ENCODE results near the gene CD177. TPM values are rescaled to one million over a fixed set of nuclear protein-coding genes. Genes with fewer than 3 reads are reported as not detected.
"Not testable (repeated sequence)": the region's sequence is repeated elsewhere in the genome, so short reads cannot be mapped to it uniquely, and the experiment has no call there.

The CD177 gene
- total and polyA plus RNA-seq, 5 donors from 2014 or later = 0.29 to 0.36 TPM; not detected in 3

DNA sequence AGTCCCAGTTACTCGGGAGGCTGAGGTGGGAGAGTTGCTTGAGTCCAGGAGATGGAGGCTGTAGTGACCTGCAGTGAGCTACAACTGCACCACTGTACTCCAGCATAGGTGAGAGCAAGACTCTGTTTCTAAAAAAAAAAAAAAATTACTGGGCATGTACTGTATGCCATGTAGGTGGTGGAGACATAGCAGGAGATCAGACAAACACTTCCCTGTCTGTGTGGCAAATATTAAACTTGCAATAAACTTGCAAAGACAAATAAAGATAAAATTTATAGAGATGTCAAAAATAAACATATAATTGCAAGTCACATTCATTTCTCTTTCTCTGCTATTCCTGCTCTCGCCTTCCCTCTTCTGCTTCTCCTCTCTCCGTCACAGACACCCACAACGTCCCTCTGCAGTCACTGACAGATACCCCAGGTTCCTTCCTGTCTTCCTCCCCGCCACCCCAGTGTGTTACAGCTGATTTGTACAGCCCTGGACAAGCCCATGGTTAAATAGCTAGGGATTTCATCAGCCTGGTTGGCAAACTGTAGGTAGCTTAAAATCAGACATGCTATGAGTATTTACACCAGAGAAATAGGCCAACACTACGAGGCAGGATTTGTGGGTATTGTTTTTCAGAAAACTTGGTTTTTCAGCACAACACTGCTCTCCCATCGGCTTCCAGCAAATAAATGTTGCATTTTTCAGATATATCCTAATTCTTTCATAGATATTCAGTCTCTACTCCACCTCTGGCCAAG is 1.3 kb upstream of the CD177 start:
- Mint-ChIP-seq H3K27me3 (peaks cover 5% of the 10 kb centered on the region), H3K9me3 (peaks cover 0 to 2% (median 0%) of the 10 kb centered on the region in 7 donors), H3K27ac (peak overlapping the region in 1 of 3 donors; percentile 1), H3K36me3 (no peaks in the 10 kb centered on the region), H3K4me3 (no peak overlapping the region), H3K4me1 (peaks cover 0 to 4% (median 0%) of the 10 kb centered on the region in 4 donors)
- no peak for ATAC-seq (ENCODE audit: low read depth in 2 of 2)
- H3K4me1 ChIP-seq (ENCODE audit: control insufficient read depth, insufficient read depth, low read length, poor library complexity, severe bottlenecking) = no peaks in the 10 kb centered on the region
- H3K9me3 ChIP-seq (ENCODE audit: control insufficient read depth in 2 of 2, low read length in 2 of 2) = no peaks in the 10 kb centered on the region
- H3K27me3 ChIP-seq (ENCODE audit: control insufficient read depth, insufficient read depth, low read length) = no peaks in the 10 kb centered on the region
- no peaks in the 10 kb centered on the region for H3K36me3 ChIP-seq (ENCODE audit: control insufficient read depth, insufficient read depth, low read length)
- DNase-seq = no peak
- H3K4me3 ChIP-seq (ENCODE audit: low read depth, low read length) = no peak overlapping the region
- no peak overlapping the region for H3K27ac ChIP-seq (ENCODE audit: insufficient read depth, low read length, poor library complexity, severe bottlenecking)

DNA sequence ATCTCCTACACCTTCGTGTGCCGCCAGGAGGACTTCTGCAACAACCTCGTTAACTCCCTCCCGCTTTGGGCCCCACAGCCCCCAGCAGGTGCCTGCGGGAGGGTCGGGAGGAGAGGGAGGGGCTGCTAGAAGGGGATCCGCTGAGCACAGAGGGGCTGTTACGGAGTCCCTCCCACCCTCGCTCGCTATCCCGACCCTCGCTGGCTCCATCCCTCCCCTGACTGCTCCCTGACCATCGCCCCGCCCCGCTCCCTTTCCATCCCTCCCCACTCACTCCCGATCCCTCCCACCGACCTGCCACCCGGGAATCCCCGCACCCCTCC is 780 bp downstream of the CD177 start:
- no peak overlapping the region for H3K4me3 Mint-ChIP-seq
- no peaks in the 10 kb centered on the region for H3K36me3 Mint-ChIP-seq
- Histone ChIP-seq H3K27me3 (ENCODE audit: control insufficient read depth, insufficient read depth, low read length) (no peaks in the 10 kb centered on the region), H3K4me3 (ENCODE audit: low read depth, low read length) (no peak overlapping the region), H3K36me3 (ENCODE audit: control insufficient read depth, insufficient read depth, low read length) (no peaks in the 10 kb centered on the region), H3K4me1 (ENCODE audit: control insufficient read depth, insufficient read depth, low read length, poor library complexity, severe bottlenecking) (no peaks in the 10 kb centered on the region), H3K27ac (ENCODE audit: insufficient read depth, low read length, poor library complexity, severe bottlenecking) (no peak overlapping the region), H3K9me3 (ENCODE audit: control insufficient read depth in 2 of 2, low read length in 2 of 2) (no peaks in the 10 kb centered on the region)
- H3K27me3 Mint-ChIP-seq = peaks cover 5% of the 10 kb centered on the region
- DNase-seq (no peak), ATAC-seq (ENCODE audit: low read depth in 2 of 2) (no peak)
- H3K27ac Mint-ChIP-seq = peak overlapping the region in 1 of 3 donors; percentile 48
- H3K9me3 Mint-ChIP-seq = no peaks in the 10 kb centered on the region
- peaks cover 0 to 4% (median 0%) of the 10 kb centered on the region in 4 donors for H3K4me1 Mint-ChIP-seq

DNA sequence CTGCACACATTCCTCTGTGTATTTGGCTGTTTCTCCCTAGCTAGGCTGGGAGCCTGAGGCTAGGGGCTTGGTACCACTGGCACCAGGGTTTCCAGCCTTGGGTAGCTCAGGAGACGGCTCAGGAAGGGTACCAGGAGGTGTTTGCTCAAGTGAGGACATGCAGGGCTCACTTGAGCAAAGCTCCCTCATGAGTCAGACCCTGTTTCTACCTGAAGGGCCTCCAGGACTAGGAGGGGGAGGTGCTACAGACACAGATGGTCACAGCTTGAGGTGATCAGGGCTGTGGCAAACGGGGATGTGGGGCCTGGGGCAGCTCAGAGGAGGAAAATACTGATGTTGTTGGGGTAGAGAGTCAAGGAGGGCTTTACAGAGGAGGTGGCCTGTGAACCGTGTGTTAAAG is 3.3 kb downstream of the CD177 start:
- not testable (repeated sequence) for ATAC-seq (ENCODE audit: low read depth in 2 of 2); H3K27ac ChIP-seq (ENCODE audit: insufficient read depth, low read length, poor library complexity, severe bottlenecking); H3K4me3 Mint-ChIP-seq; H3K9me3 Mint-ChIP-seq; H3K36me3 Mint-ChIP-seq; H3K36me3 ChIP-seq (ENCODE audit: control insufficient read depth, insufficient read depth, low read length); H3K27ac Mint-ChIP-seq; H3K4me3 ChIP-seq (ENCODE audit: low read depth, low read length); H3K27me3 Mint-ChIP-seq; H3K9me3 ChIP-seq (ENCODE audit: control insufficient read depth in 2 of 2, low read length in 2 of 2); H3K4me1 ChIP-seq (ENCODE audit: control insufficient read depth, insufficient read depth, low read length, poor library complexity, severe bottlenecking); DNase-seq; H3K27me3 ChIP-seq (ENCODE audit: control insufficient read depth, insufficient read depth, low read length); H3K4me1 Mint-ChIP-seq

DNA sequence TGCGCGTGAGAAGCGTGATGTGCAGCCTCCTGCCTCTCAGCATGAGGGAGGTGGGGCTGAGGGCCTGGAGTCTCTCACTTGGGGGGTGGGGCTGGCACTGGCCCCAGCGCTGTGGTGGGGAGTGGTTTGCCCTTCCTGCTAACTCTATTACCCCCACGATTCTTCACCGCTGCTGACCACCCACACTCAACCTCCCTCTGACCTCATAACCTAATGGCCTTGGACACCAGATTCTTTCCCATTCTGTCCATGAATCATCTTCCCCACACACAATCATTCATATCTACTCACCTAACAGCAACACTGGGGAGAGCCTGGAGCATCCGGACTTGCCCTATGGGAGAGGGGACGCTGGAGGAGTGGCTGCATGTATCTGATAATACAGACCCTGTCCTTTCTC is 8.7 kb downstream of the CD177 start:
- DNase-seq = no peak

DNA sequence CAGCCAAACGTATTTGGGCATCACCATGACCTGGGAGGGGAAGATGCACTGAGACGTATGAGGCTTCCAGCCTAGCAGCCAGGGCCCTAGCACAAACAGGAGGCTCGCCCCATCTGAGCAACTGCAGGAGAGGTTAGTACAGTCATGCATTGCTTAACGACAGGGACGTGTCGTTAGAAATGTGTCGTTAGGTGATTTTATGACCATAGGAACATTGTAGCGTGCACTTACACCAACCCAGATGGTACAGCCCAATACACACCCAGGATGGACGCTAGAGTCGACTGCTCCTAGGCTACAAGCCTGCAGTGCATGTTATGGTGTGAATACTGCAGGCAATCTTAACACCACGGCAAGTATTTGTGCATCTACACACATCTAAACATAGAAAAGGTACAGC is 9.3 kb downstream of the CD177 start:
- no peak overlapping the region for H3K4me3 Mint-ChIP-seq
- Histone ChIP-seq H3K27ac (ENCODE audit: insufficient read depth, low read length, poor library complexity, severe bottlenecking) (no peak overlapping the region), H3K9me3 (ENCODE audit: control insufficient read depth in 2 of 2, low read length in 2 of 2) (no peaks in the 10 kb centered on the region), H3K27me3 (ENCODE audit: control insufficient read depth, insufficient read depth, low read length) (no peaks in the 10 kb centered on the region), H3K4me1 (ENCODE audit: control insufficient read depth, insufficient read depth, low read length, poor library complexity, severe bottlenecking) (no peaks in the 10 kb centered on the region), H3K36me3 (ENCODE audit: control insufficient read depth, insufficient read depth, low read length) (no peaks in the 10 kb centered on the region), H3K4me3 (ENCODE audit: low read depth, low read length) (no peak overlapping the region)
- H3K4me1 Mint-ChIP-seq = peaks cover 0 to 1% (median under 1%) of the 10 kb centered on the region in 4 donors
- DNase-seq (no peak), ATAC-seq (ENCODE audit: low read depth in 2 of 2) (no peak)
- no peaks in the 10 kb centered on the region for H3K36me3 Mint-ChIP-seq
- peaks cover 0 to 3% (median 0%) of the 10 kb centered on the region in 7 donors for H3K9me3 Mint-ChIP-seq
- H3K27ac Mint-ChIP-seq = no peak overlapping the region
- peaks cover 4% of the 10 kb centered on the region for H3K27me3 Mint-ChIP-seq

More for the DNA sequence above, 8.7 kb downstream of the CD177 start:
- H3K36me3 Mint-ChIP-seq = no peaks in the 10 kb centered on the region
- H3K27me3 ChIP-seq (ENCODE audit: control insufficient read depth, insufficient read depth, low read length) = no peaks in the 10 kb centered on the region
- H3K36me3 ChIP-seq (ENCODE audit: control insufficient read depth, insufficient read depth, low read length) = no peaks in the 10 kb centered on the region
- H3K27ac ChIP-seq (ENCODE audit: insufficient read depth, low read length, poor library complexity, severe bottlenecking) = no peak overlapping the region
- peaks cover 0 to 2% (median 0%) of the 10 kb centered on the region in 7 donors for H3K9me3 Mint-ChIP-seq
- no peaks in the 10 kb centered on the region for H3K4me1 ChIP-seq (ENCODE audit: control insufficient read depth, insufficient read depth, low read length, poor library complexity, severe bottlenecking)
- no peak overlapping the region for H3K4me3 ChIP-seq (ENCODE audit: low read depth, low read length)
- ATAC-seq (ENCODE audit: low read depth in 2 of 2) = no peak
- no peaks in the 10 kb centered on the region for H3K4me1 Mint-ChIP-seq
- no peak overlapping the region for H3K27ac Mint-ChIP-seq
- no peak overlapping the region for H3K4me3 Mint-ChIP-seq
- peaks cover 4% of the 10 kb centered on the region for H3K27me3 Mint-ChIP-seq
- no peaks in the 10 kb centered on the region for H3K9me3 ChIP-seq (ENCODE audit: control insufficient read depth in 2 of 2, low read length in 2 of 2)

DNA sequence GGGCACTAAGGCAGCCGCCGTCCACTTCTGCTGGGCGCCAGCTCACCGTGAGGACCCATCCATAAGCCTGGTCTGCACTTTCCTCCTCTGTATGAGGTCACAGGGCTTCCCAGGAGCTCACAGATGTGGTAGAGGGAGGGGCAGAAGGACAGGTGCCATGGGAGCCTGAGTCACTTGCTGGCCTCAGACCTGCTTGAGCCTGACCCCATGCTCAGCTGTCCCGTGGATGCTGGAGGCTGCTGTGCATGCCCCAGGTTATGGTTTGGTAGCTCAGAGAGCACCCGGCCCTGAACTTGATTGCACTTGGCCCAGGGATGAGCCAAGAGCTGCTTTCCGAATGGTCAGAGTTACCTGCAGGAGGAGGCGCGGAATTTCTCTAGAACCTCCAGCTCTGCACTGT is 12.2 kb downstream of the CD177 start:
- H3K9me3 ChIP-seq (ENCODE audit: control insufficient read depth in 2 of 2, low read length in 2 of 2); ATAC-seq (ENCODE audit: low read depth in 2 of 2); DNase-seq; H3K4me1 ChIP-seq (ENCODE audit: control insufficient read depth, insufficient read depth, low read length, poor library complexity, severe bottlenecking); H3K27ac ChIP-seq (ENCODE audit: insufficient read depth, low read length, poor library complexity, severe bottlenecking); H3K4me3 Mint-ChIP-seq; H3K36me3 ChIP-seq (ENCODE audit: control insufficient read depth, insufficient read depth, low read length); H3K9me3 Mint-ChIP-seq; H3K27ac Mint-ChIP-seq; H3K27me3 ChIP-seq (ENCODE audit: control insufficient read depth, insufficient read depth, low read length); H3K4me1 Mint-ChIP-seq; H3K27me3 Mint-ChIP-seq; H3K4me3 ChIP-seq (ENCODE audit: low read depth, low read length); H3K36me3 Mint-ChIP-seq: not testable (repeated sequence)

GRCh38 chr19:43367822-43368221 is 14.3 kb downstream of the CD177 start:
- no peak for DNase-seq
- Mint-ChIP-seq H3K27me3 (peaks cover 4% of the 10 kb centered on the region), H3K27ac (peak overlapping the region in 1 of 3 donors; percentile 32), H3K4me3 (no peak overlapping the region), H3K36me3 (no peaks in the 10 kb centered on the region), H3K9me3 (peaks cover 0 to 4% (median 0%) of the 10 kb centered on the region in 7 donors), H3K4me1 (peaks cover 0 to 4% (median 1%) of the 10 kb centered on the region in 4 donors)
- H3K27me3 ChIP-seq (ENCODE audit: control insufficient read depth, insufficient read depth, low read length) = no peaks in the 10 kb centered on the region
- H3K36me3 ChIP-seq (ENCODE audit: control insufficient read depth, insufficient read depth, low read length) = no peaks in the 10 kb centered on the region
- ATAC-seq (ENCODE audit: low read depth in 2 of 2) = no peak
- no peak overlapping the region for H3K4me3 ChIP-seq (ENCODE audit: low read depth, low read length)
- no peak overlapping the region for H3K27ac ChIP-seq (ENCODE audit: insufficient read depth, low read length, poor library complexity, severe bottlenecking)
- H3K4me1 ChIP-seq (ENCODE audit: control insufficient read depth, insufficient read depth, low read length, poor library complexity, severe bottlenecking) = no peaks in the 10 kb centered on the region
- no peaks in the 10 kb centered on the region for H3K9me3 ChIP-seq (ENCODE audit: control insufficient read depth in 2 of 2, low read length in 2 of 2)

GRCh38 chr19:43368897-43369296 is 15.4 kb downstream of the CD177 start:
- not testable (repeated sequence) for H3K9me3 ChIP-seq (ENCODE audit: control insufficient read depth in 2 of 2, low read length in 2 of 2); H3K27ac Mint-ChIP-seq; H3K4me1 ChIP-seq (ENCODE audit: control insufficient read depth, insufficient read depth, low read length, poor library complexity, severe bottlenecking); H3K27me3 Mint-ChIP-seq; H3K27ac ChIP-seq (ENCODE audit: insufficient read depth, low read length, poor library complexity, severe bottlenecking); H3K36me3 ChIP-seq (ENCODE audit: control insufficient read depth, insufficient read depth, low read length); H3K4me1 Mint-ChIP-seq; H3K9me3 Mint-ChIP-seq; ATAC-seq (ENCODE audit: low read depth in 2 of 2); H3K36me3 Mint-ChIP-seq; H3K4me3 Mint-ChIP-seq; H3K4me3 ChIP-seq (ENCODE audit: low read depth, low read length); DNase-seq; H3K27me3 ChIP-seq (ENCODE audit: control insufficient read depth, insufficient read depth, low read length)

Measured in CD4-positive, CD25-positive, alpha-beta regulatory T cell (primary cell).